ENCODE measurements around the gene NXPE4.
"Not testable (repeated sequence)": the region's sequence is repeated elsewhere in the genome, so short reads cannot be mapped to it uniquely, and the experiment has no call there.

The NXPE4 gene

GRCh38 chr11:114610984-114611944, 15.7 kb upstream of the NXPE4 start:
- peak; percentile 21 for FAIRE-seq

GRCh38 chr11:114610550-114610949, 15.0 kb upstream of the NXPE4 start:
- DNase-seq (ENCODE audit: extremely low spot score, insufficient read length, low read depth) = no peak
- peak; percentile 38 for FAIRE-seq

More at GRCh38 chr11:114610984-114611944, 15.7 kb upstream of the NXPE4 start:
- no peak for DNase-seq (ENCODE audit: extremely low spot score, insufficient read length, low read depth)

- DNase-seq (ENCODE audit: extremely low spot score, insufficient read length, low read depth) (no peak), FAIRE-seq (peak; percentile 80)
Measured at GRCh38 chr11:114609429-114609828, 13.8 kb upstream of the NXPE4 start.

- not testable (repeated sequence) for FAIRE-seq; DNase-seq (ENCODE audit: extremely low spot score, insufficient read length, low read depth)
Measured at GRCh38 chr11:114608605-114609004, 13.0 kb upstream of the NXPE4 start.

- DNase-seq (ENCODE audit: extremely low spot score, insufficient read length, low read depth) = no peak
- peak; percentile 92 for FAIRE-seq
Measured at GRCh38 chr11:114607753-114608459, 12.3 kb upstream of the NXPE4 start.

- DNase-seq (ENCODE audit: extremely low spot score, insufficient read length, low read depth); FAIRE-seq: not testable (repeated sequence)
Measured at GRCh38 chr11:114606802-114607075, 11.2 kb upstream of the NXPE4 start.

- FAIRE-seq (peak; percentile 76), DNase-seq (ENCODE audit: extremely low spot score, insufficient read length, low read depth) (no peak)
Measured at GRCh38 chr11:114606003-114606801, 10.6 kb upstream of the NXPE4 start.

GRCh38 chr11:114605370-114605769, 9.8 kb upstream of the NXPE4 start:
- FAIRE-seq (peak; percentile 61), DNase-seq (ENCODE audit: extremely low spot score, insufficient read length, low read depth) (no peak)

GRCh38 chr11:114604886-114605285, 9.3 kb upstream of the NXPE4 start:
- FAIRE-seq = no peak
- DNase-seq (ENCODE audit: extremely low spot score, insufficient read length, low read depth) = no peak

GRCh38 chr11:114604179-114604813, 8.7 kb upstream of the NXPE4 start:
- DNase-seq (ENCODE audit: extremely low spot score, insufficient read length, low read depth) = no peak
- peak; percentile 92 for FAIRE-seq

GRCh38 chr11:114603151-114603550, 7.6 kb upstream of the NXPE4 start:
- not testable (repeated sequence) for FAIRE-seq; DNase-seq (ENCODE audit: extremely low spot score, insufficient read length, low read depth)

- DNase-seq (ENCODE audit: extremely low spot score, insufficient read length, low read depth) (no peak), FAIRE-seq (no peak)
Measured at GRCh38 chr11:114598461-114598860, 2.9 kb upstream of the NXPE4 start.

GRCh38 chr11:114596175-114596919, 761 bp upstream of the NXPE4 start:
- DNase-seq (ENCODE audit: extremely low spot score, insufficient read length, low read depth) = no peak
- FAIRE-seq = no peak

- DNase-seq (ENCODE audit: extremely low spot score, insufficient read length, low read depth) (no peak), FAIRE-seq (no peak)
Measured at GRCh38 chr11:114594703-114595102, 883 bp downstream of the NXPE4 start.

GRCh38 chr11:114587398-114587953, 8.1 kb downstream of the NXPE4 start:
- FAIRE-seq = no peak

GRCh38 chr11:114586797-114587196, 8.8 kb downstream of the NXPE4 start:
- FAIRE-seq (no peak), DNase-seq (ENCODE audit: extremely low spot score, insufficient read length, low read depth) (no peak)

More at GRCh38 chr11:114587398-114587953, 8.1 kb downstream of the NXPE4 start:
- no peak for DNase-seq (ENCODE audit: extremely low spot score, insufficient read length, low read depth)

- DNase-seq (ENCODE audit: extremely low spot score, insufficient read length, low read depth) = no peak
Measured at GRCh38 chr11:114571712-114572111, 23.9 kb downstream of the NXPE4 start.

GRCh38 chr11:114569801-114570200, 25.8 kb downstream of the NXPE4 start:
- FAIRE-seq (no peak), DNase-seq (ENCODE audit: extremely low spot score, insufficient read length, low read depth) (no peak)

More at GRCh38 chr11:114571712-114572111, 23.9 kb downstream of the NXPE4 start:
- FAIRE-seq = no peak

- FAIRE-seq (no peak), DNase-seq (ENCODE audit: extremely low spot score, insufficient read length, low read depth) (no peak)
Measured at GRCh38 chr11:114566276-114566675, 29.3 kb downstream of the NXPE4 start.
